K562 treated with DMSO at 1 percent for 48 hours (cell line): ENCODE data around the gene MFAP4. TPM values are rescaled to one million over a fixed set of nuclear protein-coding genes. Genes with fewer than 3 reads are reported as not detected.

ENCODE experiments used
- total RNA-seq: library from RNA; unstranded; fragments of 300-600 nt; gene quantifications from 2 replicates; pipeline ENCODE4 v1.2.3, GENCODE V29; 2022; ENCODE audit warnings: low replicate concordance; ENCODE audit errors: extremely low read depth

The MFAP4 gene, protein sequence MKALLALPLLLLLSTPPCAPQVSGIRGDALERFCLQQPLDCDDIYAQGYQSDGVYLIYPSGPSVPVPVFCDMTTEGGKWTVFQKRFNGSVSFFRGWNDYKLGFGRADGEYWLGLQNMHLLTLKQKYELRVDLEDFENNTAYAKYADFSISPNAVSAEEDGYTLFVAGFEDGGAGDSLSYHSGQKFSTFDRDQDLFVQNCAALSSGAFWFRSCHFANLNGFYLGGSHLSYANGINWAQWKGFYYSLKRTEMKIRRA
- not detected in 2 replicates for total RNA-seq

DNA sequence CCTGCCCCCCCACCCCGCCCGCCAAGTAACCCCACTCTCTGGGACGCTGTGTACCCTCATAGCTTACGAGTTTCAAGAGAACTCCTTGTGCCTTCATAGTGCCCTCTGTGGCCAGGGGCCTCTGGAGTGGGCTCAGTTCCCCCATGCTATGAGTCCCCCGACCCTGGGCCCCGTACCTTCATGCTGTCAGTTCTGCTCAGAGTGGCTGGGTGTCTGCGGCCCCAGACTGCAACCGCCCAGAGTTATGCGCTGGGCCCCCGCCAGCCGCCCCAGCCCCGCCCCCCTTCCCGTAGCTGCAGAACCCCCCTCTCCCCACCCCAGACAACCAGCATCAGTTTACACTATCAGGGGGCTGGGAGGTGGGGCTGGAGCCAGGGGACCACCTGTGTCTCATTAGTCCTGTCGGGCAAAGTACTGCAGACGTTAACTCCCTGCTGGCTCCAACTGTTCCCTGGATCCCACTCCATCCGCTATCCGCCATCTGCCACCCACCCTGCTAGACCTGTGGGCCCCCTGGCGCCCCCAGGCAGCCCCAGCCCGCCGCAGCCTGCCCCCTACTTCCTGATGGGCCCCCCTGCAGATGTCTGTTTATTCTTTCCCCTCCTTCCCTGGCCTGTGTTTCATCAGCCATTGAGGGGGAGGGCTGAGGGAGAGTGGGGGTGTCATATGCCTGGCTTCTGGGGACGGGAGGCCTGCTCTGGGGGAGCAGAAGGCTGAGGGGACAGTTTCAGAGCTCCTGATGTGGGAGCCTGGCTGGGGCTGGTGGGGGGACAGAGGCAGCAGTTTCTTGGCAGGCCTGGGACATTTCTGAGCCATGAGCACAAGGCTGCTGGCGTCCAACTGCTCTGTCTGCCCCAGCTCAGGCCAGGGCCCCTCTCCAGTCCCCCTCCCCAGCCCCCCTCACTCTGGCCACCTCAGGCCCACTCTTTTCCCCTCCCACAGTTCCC lies at the start of gene MFAP4:
TSS of gene MFAP4 (minus strand) at position 217 of the 947 bp plus-strand sequence. CDS start at position 182, 35 bp downstream.

DNA sequence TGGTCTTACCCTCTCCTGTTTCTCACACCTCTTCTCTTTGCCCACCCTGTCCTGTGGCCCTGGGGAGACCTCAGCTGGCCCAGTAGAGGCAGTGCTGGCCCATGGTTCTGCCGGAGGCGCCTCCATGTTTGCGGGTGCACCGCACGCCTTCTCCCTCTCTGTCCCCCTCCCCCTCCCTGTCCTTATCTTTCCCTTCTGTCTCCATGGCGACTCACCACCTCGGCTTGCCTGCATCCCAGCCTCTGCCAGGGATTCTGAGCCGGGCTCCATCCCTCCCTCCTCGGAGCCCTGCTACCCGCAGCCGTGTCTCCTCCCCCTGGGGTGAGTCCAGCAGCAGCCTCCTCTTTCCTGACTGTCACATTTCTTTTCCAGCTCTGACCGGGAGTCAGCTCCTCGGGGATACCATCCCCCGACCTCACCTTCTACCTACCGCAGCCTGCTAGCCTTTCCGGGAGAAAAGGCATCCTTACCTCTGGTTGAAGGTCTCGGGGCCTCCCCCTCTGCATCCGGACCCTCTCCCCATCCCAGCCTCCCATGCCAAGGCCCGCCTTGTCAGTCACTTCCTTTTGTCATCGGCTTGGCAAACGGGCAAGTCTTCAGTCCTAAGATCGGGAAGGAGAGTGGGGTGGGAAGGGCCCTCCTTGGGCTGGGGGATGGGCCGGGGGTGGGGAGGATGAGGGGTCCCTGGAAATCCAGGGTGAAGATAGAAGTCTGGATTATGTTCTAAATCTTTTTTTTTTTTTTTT lies 24.1 kb upstream of the MFAP4 start, which contains the start of gene RNF112:
TSS of gene RNF112 (plus strand) at position 358 of the 746 bp plus-strand sequence. CDS start at position 535, 177 bp downstream.

DNA sequence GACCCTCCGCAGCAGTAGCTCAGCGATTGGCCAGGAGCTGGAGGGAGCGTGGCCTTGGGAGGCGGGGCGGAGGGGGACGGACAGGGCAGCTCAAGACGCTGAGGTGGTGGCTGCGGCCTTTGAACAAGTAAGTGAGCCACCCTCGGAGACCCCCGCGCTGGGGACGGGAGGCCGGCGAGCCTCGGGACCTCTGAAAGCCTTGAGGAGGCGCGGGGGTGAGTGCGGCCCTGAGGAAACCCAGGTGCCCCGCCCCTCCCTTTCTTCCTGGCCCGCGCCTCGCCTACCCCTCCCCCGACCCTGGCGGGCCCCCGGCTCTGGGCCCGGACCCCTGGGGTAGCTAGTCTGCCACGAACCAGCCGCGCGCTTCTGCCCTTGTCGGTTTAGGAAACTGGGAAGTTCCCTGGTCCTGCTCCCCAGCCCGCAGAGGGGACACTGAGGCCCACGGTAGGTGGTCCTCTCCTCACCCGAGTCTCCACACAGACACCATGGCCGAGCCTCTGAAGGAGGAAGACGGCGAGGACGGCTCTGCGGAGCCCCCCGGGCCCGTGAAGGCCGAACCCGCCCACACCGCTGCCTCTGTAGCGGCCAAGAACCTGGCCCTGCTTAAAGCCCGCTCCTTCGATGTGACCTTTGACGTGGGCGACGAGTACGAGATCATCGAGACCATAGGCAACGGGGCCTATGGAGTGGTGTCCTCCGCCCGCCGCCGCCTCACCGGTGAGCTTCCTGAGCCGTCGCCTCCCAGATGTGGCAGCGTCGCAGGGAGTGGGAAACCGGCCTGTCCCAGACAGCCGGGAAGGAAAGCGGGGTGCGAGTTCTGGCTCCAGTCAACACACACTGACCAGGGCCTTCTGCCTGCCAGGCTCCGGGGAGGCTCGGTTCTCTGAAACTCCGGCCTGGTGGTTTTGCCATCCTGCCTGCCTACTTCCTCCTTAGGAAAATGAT lies 8.3 kb downstream of the MFAP4 start, which contains the start of gene MAPK7:
TSS of gene MAPK7 (plus strand) at position 83 of the 945 bp plus-strand sequence. CDS start at position 486, 403 bp downstream.

DNA sequence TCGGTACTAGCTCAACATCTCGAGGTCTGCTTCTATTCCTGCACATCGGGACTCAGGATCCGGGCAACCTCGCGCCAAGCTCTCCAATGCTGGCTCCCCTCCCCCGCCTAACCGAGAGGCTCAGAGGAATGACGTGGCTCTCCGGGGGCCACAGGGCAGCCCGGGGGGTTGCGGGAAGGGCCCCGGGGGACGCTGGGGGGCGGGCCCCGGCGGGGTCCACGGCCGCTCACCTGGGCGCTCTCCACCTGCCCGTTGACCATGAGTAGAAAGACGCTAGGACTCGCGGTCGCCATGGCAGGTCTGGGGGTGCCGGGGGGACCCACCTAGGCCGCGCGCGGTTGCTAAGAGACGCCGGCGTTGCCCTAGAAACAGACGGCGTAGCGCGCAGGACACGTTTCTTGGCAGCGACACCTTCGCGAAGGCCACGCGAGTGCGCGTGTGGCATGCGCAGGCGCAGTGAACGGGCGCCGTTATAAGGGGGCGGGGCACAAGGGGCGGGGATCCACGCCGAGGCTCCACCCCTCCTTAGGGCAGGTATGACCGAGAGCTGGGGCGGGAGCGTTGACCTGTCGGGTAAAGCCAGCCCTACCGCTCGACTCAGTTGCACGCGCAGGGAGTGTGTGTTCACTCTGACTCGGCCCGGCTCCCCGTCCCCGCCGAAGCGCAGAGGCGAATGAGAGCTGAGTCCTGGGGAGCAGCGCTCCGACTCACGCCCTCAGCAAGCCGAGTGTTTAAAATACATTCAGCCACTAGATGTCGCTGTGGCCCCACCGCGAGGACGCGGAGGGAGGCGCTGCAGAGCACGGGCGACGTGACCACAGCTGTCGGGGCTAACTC lies 24.5 kb downstream of the MFAP4 start, which contains the start of gene B9D1:
TSS of gene B9D1 (minus strand) at position 447 of the 837 bp plus-strand sequence. CDS start at position 293, 154 bp downstream.

Other genes starting within 250 kb of the MFAP4 start
- gene EPN2, start 149.8 kb downstream of the MFAP4 start, total RNA-seq: not detected in 2 replicates
- not detected in 2 replicates for gene B9D1, start 24.5 kb downstream of the MFAP4 start, total RNA-seq
- gene MAPK7, start 8.7 kb downstream of the MFAP4 start, total RNA-seq: not detected in 2 replicates
- gene RNF112, start 24.0 kb upstream of the MFAP4 start, total RNA-seq: not detected in 2 replicates
- not detected in 2 replicates for gene SLC47A1, start 146.7 kb upstream of the MFAP4 start, total RNA-seq